HG02852 (cell line): ENCODE results near the gene B3GNT7.
"Not testable (repeated sequence)": the region's sequence is repeated elsewhere in the genome, so short reads cannot be mapped to it uniquely, and the experiment has no call there.

ENCODE experiments used
- ATAC-seq: cut with Tn5 transposase; IDR thresholded peaks from one replicate; pipeline ENCODE4 v1.9.1; 2021; ENCODE audit warnings: mild to moderate bottlenecking, moderate library complexity; ENCODE audit not compliant: unreplicated experiment

Gene B3GNT7

DNA sequence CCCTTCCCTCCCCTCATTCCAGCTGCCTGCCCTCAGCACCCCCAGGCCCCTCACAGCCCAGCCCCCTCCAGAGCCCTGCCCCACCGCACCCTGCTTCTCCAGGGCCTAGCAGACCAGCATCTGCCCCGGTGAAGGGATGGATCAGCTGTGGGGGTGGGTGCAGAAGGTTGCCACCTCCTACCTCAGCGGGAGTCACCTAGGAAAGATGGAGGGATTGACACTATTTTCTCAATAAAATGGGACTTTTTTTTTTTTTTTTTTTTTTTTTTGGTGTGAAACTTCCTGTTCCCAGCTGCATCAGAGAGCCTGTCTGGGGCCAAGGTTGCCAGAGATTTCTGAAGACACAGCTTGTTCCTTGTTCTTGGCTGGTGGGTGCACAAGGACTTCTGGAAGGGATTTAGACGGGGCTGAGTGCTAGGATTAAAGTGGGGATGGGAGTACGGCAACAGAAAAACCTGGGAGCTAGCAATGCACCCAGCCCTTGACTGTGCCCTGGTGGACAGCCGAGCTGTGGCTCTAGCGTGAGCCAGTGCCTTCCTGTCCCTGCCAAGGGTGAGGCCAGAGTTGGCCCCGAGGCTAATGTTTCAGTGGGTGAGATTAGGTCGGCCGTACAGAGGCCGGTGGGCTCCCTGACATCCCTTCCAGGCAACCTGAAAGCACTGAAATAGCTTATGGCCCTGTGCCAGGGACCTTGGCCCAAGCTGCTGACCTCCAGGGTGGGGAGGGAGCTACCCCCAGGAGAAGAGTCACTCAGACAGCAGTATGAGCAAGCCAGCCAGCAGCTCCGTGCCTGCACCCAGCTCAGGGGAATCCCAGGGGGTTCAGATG, 4.6 kb downstream of the B3GNT7 start:
- no peak for ATAC-seq

DNA sequence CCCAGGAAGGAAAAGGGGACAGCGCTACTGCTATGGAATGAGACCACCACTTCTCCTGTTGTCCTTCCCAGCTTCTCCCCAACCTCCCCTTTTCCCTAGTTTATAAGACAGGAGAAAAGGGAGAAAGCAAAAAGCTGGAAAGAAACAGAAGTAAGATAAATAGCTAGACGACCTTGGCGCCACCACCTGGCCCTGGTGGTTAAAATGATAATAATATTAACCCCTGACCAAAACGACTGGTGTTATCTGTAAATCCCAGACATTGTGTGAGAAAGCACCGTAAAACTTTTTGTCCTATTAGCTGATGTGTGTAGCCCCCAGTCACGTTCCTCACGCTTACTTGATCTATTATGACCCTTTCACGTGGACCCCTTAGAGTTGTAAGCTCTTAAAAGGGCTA, 5.2 kb downstream of the B3GNT7 start:
- ATAC-seq = not testable (repeated sequence)

DNA sequence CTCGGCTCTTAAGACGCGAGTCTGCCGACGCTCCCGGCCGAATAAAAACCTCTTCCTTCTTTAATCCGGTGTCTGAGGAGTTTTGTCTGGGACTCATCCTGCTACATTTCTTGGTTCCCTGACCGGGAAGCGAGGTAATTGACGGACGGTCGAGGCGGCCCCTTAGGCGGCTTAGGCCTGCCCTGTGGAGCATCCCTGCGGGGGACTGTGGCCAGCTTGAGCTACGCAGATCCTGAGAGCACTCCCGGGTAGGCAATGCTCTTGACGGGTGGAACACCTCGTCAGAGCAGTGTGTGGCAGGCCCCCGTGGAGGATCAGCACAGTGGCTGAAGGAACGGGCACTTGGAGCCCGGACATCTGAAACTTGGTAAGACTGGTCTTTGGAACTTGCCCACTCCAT, 5.6 kb downstream of the B3GNT7 start:
- not testable (repeated sequence) for ATAC-seq

DNA sequence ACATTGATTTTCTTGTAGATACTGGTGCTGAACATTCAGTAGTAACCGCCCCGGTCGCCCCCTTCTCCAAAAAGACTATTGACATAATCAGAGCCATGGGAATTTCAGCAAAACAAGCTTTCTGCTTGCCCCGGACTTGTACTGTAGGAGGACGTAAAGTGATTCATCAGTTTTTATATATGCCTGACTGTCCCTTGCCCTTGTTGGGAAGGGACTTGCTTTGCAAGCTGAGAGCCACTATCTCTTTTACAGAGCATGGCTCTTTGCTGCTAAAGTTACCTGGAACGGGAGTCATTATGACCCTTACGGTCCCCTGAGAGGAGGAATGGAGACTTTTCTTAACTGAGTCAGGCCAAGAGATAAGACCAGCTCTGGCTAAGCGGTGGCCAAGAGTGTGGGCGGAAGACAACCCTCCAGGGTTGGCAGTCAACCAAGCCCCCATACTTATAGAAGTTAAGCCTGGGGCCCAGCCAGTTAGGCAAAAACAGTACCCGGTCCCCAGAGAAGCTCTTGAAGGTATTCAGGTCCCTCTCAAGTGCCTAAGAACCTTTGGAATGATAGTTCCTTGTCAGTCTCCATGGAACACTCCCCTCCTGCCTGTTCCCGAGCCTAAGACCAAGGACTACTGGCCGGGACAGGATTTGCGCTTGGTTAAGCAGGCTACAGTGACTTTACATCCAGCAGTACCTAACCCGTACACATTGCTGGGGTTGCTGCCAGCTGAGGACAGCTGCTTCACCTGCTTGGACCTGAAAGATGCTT, 8.1 kb downstream of the B3GNT7 start:
- ATAC-seq = not testable (repeated sequence)

DNA sequence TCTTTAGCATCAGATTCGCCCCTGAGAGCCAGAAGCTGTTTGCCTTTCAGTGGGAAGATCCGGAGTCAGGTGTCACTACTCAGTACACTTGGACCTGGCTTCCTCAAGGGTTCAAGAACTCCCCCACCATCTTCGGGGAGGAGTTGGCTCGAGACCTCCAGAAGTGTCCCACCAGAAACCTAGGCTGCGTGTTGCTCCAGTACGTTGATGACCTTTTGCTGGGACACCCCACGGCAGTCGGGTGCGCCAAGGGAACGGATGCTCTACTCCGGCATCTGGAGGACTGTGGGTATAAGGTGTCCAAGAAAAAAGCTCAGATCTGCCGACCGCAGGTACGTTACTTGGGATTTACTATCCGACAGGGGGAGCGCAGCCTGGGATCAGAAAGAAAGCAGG, 8.7 kb downstream of the B3GNT7 start:
- ATAC-seq = not testable (repeated sequence)

DNA sequence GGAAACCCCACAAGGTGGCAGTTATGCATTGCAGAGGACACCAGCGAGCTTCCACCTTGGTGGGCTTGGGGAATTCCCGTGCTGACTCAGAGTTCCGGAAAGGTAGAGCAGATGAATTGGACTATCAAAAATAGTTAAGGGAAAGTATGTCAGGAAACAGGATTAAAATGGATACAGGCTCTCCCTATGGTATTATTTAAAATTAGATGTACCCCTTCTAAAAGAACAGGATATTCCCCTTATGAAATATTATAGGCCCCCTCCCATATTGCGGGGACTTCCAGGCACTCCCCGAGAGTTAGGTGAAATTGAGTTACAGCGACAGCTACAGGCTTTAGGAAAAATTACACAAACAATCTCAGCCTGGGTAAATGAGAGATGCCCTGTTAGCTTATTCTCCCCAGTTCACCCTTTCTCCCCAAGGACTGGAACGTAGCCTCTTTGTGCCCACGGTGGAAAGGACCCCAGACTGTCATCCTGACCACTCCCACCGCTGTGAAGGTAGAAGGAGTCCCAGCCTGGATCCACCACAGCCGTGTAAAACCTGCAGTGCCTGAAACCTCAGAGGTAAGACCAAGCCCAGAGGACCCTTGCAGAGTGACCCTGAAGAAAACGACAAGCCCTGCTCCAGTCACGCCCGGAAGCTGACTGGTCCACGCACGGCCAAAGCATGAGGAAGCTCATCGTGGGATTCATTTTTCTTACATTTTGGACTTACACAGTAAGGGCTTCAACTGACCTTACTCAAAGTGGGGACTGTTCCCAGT, 10.3 kb downstream of the B3GNT7 start:
- ATAC-seq = not testable (repeated sequence)

DNA sequence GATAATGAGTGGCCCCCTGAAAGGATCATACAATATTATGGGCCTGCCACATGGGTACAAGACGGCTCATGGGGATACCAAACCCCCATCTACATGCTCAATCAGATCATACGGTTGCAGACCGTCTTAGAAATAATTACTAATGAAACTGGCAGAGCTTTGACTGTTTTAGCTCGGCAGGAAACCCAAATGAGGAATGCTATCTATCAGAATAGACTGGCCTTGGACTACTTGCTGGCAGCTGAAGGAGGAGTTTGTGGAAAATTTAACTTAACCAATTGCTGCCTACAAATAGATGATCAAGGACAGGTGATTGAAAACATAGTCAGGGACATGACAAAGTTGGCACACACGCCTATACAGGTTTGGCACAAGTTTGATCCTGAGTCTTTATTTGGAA, 12.2 kb downstream of the B3GNT7 start:
- ATAC-seq = not testable (repeated sequence)

DNA sequence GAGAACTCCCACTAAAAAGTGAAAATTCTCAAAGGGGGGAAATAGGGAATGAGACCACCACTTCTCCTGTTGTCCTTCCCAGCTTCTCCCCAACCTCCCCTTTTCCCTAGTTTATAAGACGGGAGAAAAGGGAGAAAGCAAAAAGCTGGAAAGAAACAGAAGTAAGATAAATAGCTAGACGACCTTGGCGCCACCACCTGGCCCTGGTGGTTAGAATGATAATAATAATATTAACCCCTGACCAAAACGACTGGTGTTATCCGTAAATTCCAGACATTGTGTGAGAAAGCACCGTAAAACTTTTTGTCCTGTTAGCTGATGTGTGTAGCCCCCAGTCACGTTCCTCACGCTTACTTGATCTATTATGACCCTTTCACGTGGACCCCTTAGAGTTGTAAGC, 12.8 kb downstream of the B3GNT7 start:
- not testable (repeated sequence) for ATAC-seq

DNA sequence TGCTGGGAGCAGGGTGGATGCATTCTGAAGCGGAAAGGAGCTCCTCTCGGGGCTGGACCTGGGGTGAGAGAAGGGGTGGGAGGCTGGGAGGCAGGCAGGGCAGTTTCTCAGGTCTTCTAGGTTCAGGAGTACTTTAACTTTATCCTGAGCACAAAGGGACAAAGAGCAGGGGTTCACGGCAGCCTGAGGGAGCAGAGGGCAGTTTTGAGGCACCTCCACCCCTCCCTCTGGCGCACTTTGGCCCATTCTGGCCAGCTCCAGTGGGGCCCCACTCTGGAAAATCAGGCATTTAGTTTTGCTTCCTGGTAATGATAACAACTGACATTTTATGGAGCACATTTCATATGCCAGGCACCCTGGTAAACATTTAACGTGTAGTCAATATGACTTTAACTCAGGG, 14.3 kb downstream of the B3GNT7 start:
- no peak for ATAC-seq

DNA sequence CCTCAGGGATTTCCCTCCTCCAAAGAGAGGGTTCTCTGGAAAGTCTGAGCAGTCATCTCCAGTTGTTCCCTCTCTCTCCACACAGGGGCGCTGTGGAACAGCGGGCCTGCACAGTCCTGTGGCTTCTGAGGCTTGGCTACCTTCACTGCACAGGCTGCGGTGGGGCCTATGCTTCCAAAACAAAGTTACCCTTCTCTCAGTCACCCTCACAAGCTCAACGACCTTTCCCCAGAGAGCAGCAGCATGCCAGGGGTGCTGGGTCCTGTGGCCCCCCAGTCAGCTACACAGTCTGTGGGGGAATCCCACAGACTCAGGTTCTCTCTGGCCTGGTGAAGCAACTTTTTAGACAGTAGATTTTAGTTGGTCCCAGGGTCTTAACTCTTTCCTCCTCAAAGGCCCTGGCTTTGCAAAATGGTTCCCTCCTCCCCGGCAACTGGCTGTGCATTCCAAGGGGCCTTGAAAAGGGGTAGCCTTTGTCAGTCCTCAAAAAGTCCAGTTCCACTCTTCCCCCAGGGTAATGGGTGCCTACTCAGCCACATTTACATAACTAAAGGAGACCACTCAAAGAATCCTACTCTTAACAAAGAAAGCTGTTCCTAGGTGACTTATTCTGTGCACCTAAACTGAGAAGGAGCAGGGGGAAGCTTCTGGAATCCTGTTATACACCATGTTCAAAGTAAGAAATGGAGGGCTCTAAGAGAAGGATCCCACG, 14.9 kb downstream of the B3GNT7 start:
- no peak for ATAC-seq

DNA sequence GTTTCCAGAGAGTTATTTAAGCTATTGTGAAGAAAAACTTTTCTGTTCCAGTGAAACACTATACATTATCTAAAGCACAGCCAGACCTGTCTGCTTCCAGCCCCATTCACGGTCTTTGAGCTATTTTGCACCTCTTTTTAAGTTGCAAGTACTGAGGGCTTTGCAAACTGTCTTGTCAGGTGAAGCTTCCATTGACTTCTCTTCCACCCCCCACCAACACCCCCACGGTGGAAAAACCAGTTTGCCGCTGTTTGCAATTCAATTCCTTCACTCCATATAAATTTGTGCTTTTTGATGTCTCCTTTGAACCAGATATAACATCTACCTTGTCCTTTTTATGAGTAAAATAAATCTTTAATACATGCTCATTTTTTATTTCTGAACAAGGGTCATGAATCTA, 15.7 kb downstream of the B3GNT7 start:
- no peak for ATAC-seq

DNA sequence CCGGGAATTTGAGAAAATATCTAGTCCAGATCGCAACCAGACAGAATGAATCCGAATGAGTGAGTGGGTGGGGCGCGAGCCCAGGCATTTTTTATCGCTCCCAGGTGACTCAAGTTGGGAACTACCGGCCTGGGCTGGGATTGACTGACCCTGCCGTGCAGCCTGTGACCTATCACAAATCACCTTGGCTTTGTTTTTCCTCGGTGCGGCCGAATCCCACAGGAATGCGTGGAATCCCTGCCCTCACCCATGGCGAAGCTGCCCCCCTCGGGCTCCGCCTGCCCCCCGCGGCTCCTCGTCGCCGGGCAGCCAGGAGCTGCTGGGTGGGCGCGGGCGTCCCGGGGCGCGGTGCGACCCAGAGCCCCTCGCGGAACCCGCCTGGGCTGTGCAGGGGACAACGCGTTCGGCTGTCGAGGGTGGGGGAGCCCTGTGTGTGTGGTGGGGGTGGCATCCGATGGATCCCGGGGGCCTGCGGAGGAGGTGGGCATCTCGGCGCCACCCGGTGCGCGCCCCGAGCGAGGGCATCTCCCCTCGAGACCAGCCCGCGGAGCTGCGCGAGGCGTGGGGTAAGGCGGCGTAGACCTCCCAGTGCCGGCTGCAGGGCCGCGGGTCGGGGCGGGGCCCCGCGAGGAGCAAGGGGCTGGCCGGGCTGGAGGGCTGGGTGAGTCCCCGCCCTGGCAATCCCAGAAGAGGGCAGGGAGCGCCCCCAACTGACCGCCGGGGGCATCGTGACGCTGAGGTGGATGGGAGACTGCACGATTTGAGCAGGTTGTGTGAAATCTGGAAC, 16.5 kb downstream of the B3GNT7 start:
- ATAC-seq = peak; percentile 96

DNA sequence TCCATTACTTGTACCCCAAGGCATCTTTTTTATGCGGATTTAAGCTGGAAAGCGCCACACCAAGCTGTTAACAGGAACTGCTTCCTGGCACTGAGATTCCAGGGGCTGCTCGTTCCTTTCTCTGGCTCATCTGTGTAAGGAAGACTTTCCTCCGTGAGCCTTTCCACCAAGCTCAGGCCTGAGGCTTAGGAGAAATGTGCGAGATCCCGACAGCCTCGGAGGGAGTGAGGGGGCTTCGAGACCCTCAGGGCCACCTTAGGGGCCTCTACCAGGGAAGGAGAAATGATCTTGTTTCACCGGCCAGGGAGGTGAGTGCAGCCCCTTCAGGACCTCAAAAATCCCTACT, 17.1 kb downstream of the B3GNT7 start:
- no peak for ATAC-seq

DNA sequence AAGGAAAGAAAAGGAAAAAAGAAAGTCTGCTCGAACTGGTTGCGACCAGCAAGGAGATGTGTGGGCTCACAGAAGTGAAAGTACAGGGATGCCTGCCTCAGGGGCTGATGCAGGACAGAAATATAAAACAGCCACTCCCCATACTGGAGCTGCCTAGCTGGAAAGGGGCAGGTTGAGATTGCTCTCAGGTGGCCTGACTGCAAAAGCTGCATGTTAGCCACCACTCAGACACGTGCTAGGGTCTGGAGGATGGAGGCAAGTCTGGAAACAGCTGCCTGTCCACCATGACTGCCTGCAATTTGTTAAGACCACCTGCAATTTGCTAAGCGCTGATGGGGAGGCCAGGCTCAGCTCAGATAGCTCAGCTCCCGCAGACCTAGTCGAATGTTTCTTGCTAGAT, 17.9 kb downstream of the B3GNT7 start:
- no peak for ATAC-seq

DNA sequence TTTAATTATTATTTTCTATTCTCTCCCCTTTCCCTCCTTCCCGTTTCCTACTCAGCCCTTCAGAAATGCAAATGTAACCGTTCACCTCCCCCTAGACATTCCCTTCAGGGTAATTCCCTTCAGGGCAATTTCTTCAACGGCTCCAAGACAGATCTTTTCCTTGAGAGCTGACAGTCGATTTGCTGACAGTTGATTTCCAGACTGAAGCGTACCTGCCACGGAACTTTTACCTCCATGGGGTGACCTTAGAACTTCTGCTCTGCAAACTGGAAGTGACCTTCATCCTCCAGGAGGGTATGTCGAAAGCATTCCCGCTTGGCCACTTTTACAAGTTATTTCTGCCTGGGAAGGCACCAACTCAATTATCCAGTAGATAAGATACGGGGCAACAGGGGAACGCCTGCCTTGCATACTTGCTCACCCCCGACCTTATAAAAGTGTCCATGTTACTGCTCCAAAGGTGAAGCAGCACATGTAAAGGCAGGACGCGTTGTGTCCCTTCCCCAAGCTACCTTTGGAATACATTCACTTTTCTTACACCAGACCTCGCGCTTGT, 18.5 kb downstream of the B3GNT7 start:
- ATAC-seq = no peak

DNA sequence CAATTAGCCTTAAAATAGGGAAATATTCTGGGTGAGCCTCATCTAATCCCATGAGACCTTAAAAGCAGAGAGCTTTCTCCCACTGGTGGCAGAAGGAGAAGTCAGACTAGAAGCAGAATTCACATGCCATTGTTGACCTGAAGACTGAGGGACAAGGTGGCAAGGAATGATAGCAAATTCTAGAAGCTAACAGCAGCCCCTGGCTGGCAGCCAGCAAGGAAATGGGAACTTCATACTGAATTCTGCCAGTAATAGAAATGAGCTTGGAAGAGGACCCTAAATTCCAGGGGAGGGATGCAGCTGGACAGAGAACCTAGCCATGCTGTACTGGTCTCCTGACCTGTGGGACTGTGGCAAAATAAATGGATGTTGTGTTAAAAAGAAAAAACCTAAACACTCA, 19.5 kb downstream of the B3GNT7 start:
- ATAC-seq = no peak

DNA sequence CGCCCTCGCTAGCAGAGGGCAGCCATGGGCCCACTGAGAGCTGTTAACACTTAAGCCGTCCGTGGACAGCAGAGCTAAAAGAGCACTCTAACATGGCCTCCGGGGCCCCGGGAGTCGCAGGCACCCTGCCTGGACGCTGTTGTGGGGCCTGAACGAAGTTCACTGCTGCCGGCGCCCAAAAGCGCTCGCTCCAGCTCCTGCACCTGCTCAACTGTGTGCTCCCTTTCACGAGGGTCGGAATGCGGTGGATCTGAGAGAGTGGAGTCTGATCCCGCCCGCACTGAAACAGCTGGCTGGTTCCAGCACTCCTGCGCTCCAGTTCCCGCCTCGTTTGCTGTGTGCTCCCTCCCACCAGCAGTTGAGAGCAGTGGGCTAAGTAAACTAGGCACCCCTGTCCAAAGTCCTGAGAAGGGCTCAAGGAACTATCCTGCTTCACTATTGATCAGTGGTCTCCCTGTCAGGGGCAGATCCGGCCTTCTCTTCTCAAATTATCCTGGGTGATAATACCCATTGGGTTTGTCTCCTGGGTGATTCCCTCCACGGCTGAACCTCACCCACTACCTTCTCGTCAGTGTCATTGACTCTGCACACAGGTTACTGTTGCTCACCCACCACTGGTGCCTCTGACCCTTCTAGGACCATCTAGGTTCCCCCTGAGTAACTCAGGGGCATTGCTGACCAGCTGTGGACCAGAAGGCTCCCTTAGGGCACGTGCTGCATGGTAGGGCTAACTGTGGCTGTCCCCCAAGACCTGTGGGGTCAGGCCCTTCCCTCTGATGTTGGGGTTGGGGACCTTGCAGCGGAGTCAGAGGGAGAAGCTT, 23.5 kb downstream of the B3GNT7 start:
- ATAC-seq = no peak

DNA sequence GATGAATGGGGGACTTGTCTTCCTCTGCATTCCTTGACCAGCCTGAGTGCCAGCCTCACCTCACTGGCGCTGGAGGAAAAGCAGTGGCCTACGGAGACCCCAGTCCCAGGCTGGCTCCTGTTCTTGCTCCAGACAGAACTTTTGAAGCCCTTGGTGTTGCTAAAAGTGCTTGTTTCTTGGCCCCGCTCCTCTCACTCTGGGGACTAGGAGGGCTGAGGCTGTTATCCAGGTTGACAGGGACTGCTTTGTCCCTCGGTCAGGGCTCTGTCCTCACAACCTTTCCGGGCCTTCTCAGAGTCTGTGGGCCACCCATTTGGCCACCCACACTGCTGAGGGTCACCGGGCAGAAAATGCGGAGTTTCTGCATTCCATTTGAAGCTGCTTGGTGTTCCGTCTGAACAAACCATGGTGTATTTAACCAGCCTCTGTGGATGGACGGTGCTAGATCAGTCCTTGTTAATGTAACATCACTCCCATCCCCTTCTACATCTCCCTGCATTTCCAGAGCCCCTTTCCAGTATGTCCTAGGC, 25.6 kb downstream of the B3GNT7 start:
- ATAC-seq = no peak

DNA sequence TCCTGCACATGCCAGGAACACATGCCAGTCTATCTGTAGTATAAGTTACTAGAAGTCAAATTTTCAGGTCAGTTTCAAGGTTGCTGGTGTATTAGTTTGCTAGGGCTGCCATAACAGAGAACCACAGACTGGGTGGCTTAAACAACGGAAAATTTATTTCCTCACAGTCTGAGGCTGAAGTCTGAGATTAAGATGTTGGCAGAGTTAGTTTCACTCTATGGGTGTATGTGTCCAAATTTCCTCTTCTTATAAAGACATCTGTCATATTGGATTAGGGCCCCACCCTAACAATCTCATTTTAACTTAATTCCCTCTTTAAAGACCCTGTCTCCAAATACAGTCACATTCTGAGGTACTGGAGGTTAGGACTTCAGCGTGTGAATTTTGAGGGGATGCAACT, 26.5 kb downstream of the B3GNT7 start:
- ATAC-seq = no peak
